HCT116 (cell line): ENCODE data around the gene CBX4. TPM values are rescaled to one million over a fixed set of nuclear protein-coding genes. Genes with fewer than 3 reads are reported as not detected.

ENCODE experiments used
- ATAC-seq: fragments of 200-7000 bp; cut with Tn5 transposase; 2 replicates; pipeline ENCODE4 v1.9.1; 2020; ENCODE audit warnings: mild to moderate bottlenecking, moderate library complexity
- BruUV-seq: library from RNA; stranded (reverse); fragments of 400-500 nt; replicated peaks from 2 replicates; lab custom pipeline; 2021; lab: Mats Ljungman, UMichigan
- CTCF ChIA-PET: fragments of 300-600 bp; sonication (Branson Sonifier 250); formaldehyde crosslinking; loops from one replicate; lab custom pipeline; 2021; ENCODE audit warnings: antibody characterized with exemption; lab: Charles Lee
- POLR2A ChIA-PET: fragments of 300-600, 350-600 bp; sonication (Branson Sonifier 250); formaldehyde crosslinking; loops from one replicate; lab custom pipeline; 2021; ENCODE audit warnings: antibody characterized with exemption; lab: Charles Lee
- RAD21 ChIA-PET, 2 experiments: fragments of 300-600 bp; sonication (Branson Sonifier 250); formaldehyde crosslinking; loops; one replicate each; lab custom pipeline; 2023; ENCODE audit warnings: low total read pairs in 2 of 2; ENCODE audit not compliant: uncharacterized antibody in 2 of 2, unreplicated experiment in 2 of 2, low non-redundant PET in 1 of 2; lab: Charles Lee
- DNase-seq: peaks from one replicate; pipeline ENCODE4 v3.0.0-alpha.2; 2010; ENCODE audit warnings: low read depth, low spot score
- H2AFZ ChIP-seq: fragments of 200-600 bp; shearing (Covaris generic), sonication (generic); 2 replicates; pipeline ENCODE4 v1.6.1; 2017; ENCODE audit warnings: low read depth, mixed run types, mixed read lengths, antibody characterized with exemption, low read length; ENCODE audit not compliant: poor library complexity, severe bottlenecking
- H3K27ac ChIP-seq: 2 replicates; pipeline ENCODE4 v1.5.1; 2012; ENCODE audit warnings: low read depth, low read length
- H3K27me3 ChIP-seq: fragments of 200-600 bp; sonication (generic); 2 replicates; pipeline ENCODE4 v1.6.1; 2016; ENCODE audit warnings: mixed run types, low read length, mixed read lengths; ENCODE audit not compliant: insufficient read depth
- H3K36me3 ChIP-seq, 2 experiments: fragments of 200-500 bp in 1 of 2; fragments of 200-600 bp in 1 of 2; sonication (Bioruptor generic) in 1 of 2; sonication (generic) in 1 of 2; 2 replicates each; pipeline versions ENCODE4 v1.5.1 to v1.6.1; 2014 to 2016; ENCODE audit warnings: low read length in 2 of 2, inconsistent platforms in 1 of 2, mixed read lengths in 1 of 2, mixed run types in 1 of 2; ENCODE audit not compliant: insufficient read depth in 2 of 2, control insufficient read depth in 1 of 2
- H3K4me1 ChIP-seq, 2 experiments: fragments of 200-600 bp in 1 of 2; sonication (generic) in 1 of 2; 2 replicates each; pipeline versions ENCODE4 v1.5.1 to v1.6.1; 2012 to 2017; ENCODE audit warnings: low read length in 2 of 2, inconsistent platforms in 1 of 2, mild to moderate bottlenecking in 1 of 2, mixed read lengths in 1 of 2, mixed run types in 1 of 2, moderate library complexity in 1 of 2; ENCODE audit not compliant: insufficient read depth in 2 of 2, control insufficient read depth in 1 of 2
- H3K4me2 ChIP-seq: fragments of 200-600 bp; sonication (generic); 2 replicates; pipeline ENCODE4 v1.6.1; 2017; ENCODE audit warnings: mixed run types, low read length, mixed read lengths
- H3K4me3 ChIP-seq, 2 experiments: fragments of 200-600 bp in 1 of 2; sonication (generic) in 1 of 2; replicated peaks in 1 of 2; 2 replicates each; pipeline ENCODE4 v1.5.1; 2011 to 2016; ENCODE audit warnings: low read length in 2 of 2, control low read depth in 1 of 2, low read depth in 1 of 2, mild to moderate bottlenecking in 1 of 2, mixed read lengths in 1 of 2, mixed run types in 1 of 2
- H3K79me2 ChIP-seq: fragments of 200-600 bp; sonication (generic); 2 replicates; pipeline ENCODE4 v1.6.1; 2017; ENCODE audit warnings: mild to moderate bottlenecking, mixed run types, low read length, moderate library complexity, mixed read lengths; ENCODE audit not compliant: insufficient read depth
- H3K9ac ChIP-seq: fragments of 200-600 bp; sonication (generic); 2 replicates; pipeline ENCODE4 v1.6.1; 2016; ENCODE audit warnings: low read length, mixed read lengths
- H3K9me2 ChIP-seq: fragments of 200-600 bp; sonication (generic), shearing (Covaris generic); 2 replicates; pipeline ENCODE4 v1.6.1; 2017; ENCODE audit warnings: mixed run types, mild to moderate bottlenecking, moderate library complexity; ENCODE audit not compliant: insufficient read depth
- H3K9me3 ChIP-seq, 2 experiments: fragments of 200-500 bp in 1 of 2; fragments of 200-600 bp in 1 of 2; sonication (Bioruptor generic) in 1 of 2; sonication (generic) in 1 of 2; 2 replicates each; pipeline ENCODE4 v1.6.1; 2014 to 2017; ENCODE audit warnings: low read length in 2 of 2, mixed read lengths in 2 of 2, inconsistent platforms in 1 of 2, low read depth in 1 of 2, mild to moderate bottlenecking in 1 of 2, mixed run types in 1 of 2, moderate library complexity in 1 of 2; ENCODE audit not compliant: control insufficient read depth in 1 of 2, insufficient read depth in 1 of 2
- H4K20me1 ChIP-seq: fragments of 200-600 bp; sonication (generic), shearing (Covaris generic); 2 replicates; pipeline ENCODE4 v1.6.1; 2017; ENCODE audit warnings: mixed run types, mild to moderate bottlenecking, moderate library complexity; ENCODE audit not compliant: insufficient read depth
- ATF3 ChIP-seq: IDR thresholded peaks from 2 replicates; pipeline ENCODE4 v1.6.1; 2012
- CEBPB ChIP-seq: IDR thresholded peaks from 2 replicates; pipeline ENCODE4 v1.6.1; 2012; ENCODE audit warnings: low read depth
- EGR1 ChIP-seq: IDR thresholded peaks from 2 replicates; pipeline ENCODE4 v1.6.1; 2012; ENCODE audit warnings: low read depth
- ELF1 ChIP-seq: IDR thresholded peaks from 2 replicates; pipeline ENCODE4 v1.6.1; 2012; ENCODE audit warnings: low read depth, borderline replicate concordance
- EZH2 ChIP-seq: fragments of 200-600 bp; sonication (generic); IDR thresholded peaks from 2 replicates; pipeline ENCODE4 v1.6.1; 2017; ENCODE audit warnings: antibody characterized with exemption, mixed run types
- FOSL1 ChIP-seq: IDR thresholded peaks from 2 replicates; pipeline ENCODE4 v1.6.1; 2012; ENCODE audit warnings: low read depth
- JUND ChIP-seq: IDR thresholded peaks from 2 replicates; pipeline ENCODE4 v1.6.1; 2012
- POLR2A ChIP-seq: IDR thresholded peaks from 2 replicates; pipeline ENCODE4 v1.7.0; 2011; ENCODE audit warnings: borderline replicate concordance; ENCODE audit not compliant: insufficient read depth, insufficient read length; ENCODE audit errors: extremely low read depth
- POLR2AphosphoS5 ChIP-seq: IDR thresholded peaks from 2 replicates; pipeline ENCODE4 v1.6.1; 2011; ENCODE audit warnings: mild to moderate bottlenecking, low read depth, low read length, moderate library complexity
- RAD21 ChIP-seq: IDR thresholded peaks from 2 replicates; pipeline ENCODE4 v1.6.1; 2012; ENCODE audit warnings: low read depth, mild to moderate bottlenecking
- REST ChIP-seq: IDR thresholded peaks from 2 replicates; pipeline ENCODE4 v1.6.1; 2012; ENCODE audit warnings: low read depth
- SIN3A ChIP-seq: IDR thresholded peaks from 2 replicates; pipeline ENCODE4 v1.6.1; 2012; ENCODE audit warnings: low read depth
- SP1 ChIP-seq: IDR thresholded peaks from 2 replicates; pipeline ENCODE4 v1.6.1; 2012; ENCODE audit warnings: low read depth
- SRF ChIP-seq: IDR thresholded peaks from 2 replicates; pipeline ENCODE4 v1.6.1; 2012; ENCODE audit warnings: low read depth
- TCF7L2 ChIP-seq: IDR thresholded peaks from 2 replicates; pipeline ENCODE4 v1.7.0; 2011; ENCODE audit warnings: borderline replicate concordance, inconsistent platforms; ENCODE audit not compliant: insufficient read depth, insufficient read length; ENCODE audit errors: extremely low read depth
- YY1 ChIP-seq: IDR thresholded peaks from 2 replicates; pipeline ENCODE4 v1.6.1; 2011; ENCODE audit warnings: low read length, low read depth, moderate library complexity, mild to moderate bottlenecking; ENCODE audit not compliant: insufficient replicate concordance; ENCODE audit errors: extremely low read depth
- ZBTB33 ChIP-seq: IDR thresholded peaks from 2 replicates; pipeline ENCODE4 v1.6.1; 2011; ENCODE audit warnings: mild to moderate bottlenecking, low read length, moderate library complexity; ENCODE audit not compliant: insufficient replicate concordance; ENCODE audit errors: extremely low read depth
- ZFX ChIP-seq: fragments of 450-650 bp; IDR thresholded peaks from 2 replicates; pipeline ENCODE4 v1.6.1; 2017
- ZNF274 ChIP-seq: fragments of 200-500 bp; sonication (Bioruptor generic); IDR thresholded peaks from 2 replicates; pipeline ENCODE4 v1.6.1; 2014; ENCODE audit warnings: mild to moderate bottlenecking, low read depth, low read length, inconsistent platforms
- intact Hi-C: fragments of 100-400 bp; cut with micrococcal nuclease; formaldehyde crosslinking; loops from 2 replicates; pipeline ENCODE4 v1.10.0; 2022
- total RNA-seq: library from RNA; stranded (reverse); gene quantifications from one replicate; pipeline ENCODE4 v1.2.1, GENCODE V29; 2021; ENCODE audit not compliant: unreplicated experiment

The CBX4 gene
- total RNA-seq, 1 experiment from 2014 or later, result 60.9 TPM

GRCh38 chr17:79784353-79785016 lies 54.8 kb downstream of the CBX4 start:
- Histone ChIP-seq H3K36me3 (peaks cover 18 to 22% of the 10 kb centered on the region in 2 experiments; a peak in 3 of 4 replicates), H2AFZ (no peak overlapping the region), H3K9me3 (no peaks in the 10 kb centered on the region), H3K4me3 (no peak overlapping the region), H4K20me1 (no peaks in the 10 kb centered on the region), H3K4me1 (peaks cover under 1 to 13% of the 10 kb centered on the region in 2 experiments; a peak in 3 of 4 replicates), H3K27ac (no peak overlapping the region), H3K27me3 (no peaks in the 10 kb centered on the region), H3K79me2 (peaks cover 5% of the 10 kb centered on the region; the same call in 1 of the 2 replicates), H3K9ac (no peak overlapping the region), H3K9me2 (no peaks in the 10 kb centered on the region), H3K4me2 (no peak overlapping the region)
- ChIA-PET POLR2A (no interaction called here), RAD21 (no interaction called here), CTCF (no interaction called here)
- DNase-seq (no peak), ATAC-seq (no peak)
- TF ChIP-seq ATF3 (no peak), SIN3A (no peak), ZBTB33 (no peak), TCF7L2 (no peak), FOSL1 (no peak), EZH2 (no peak), EGR1 (no peak), SP1 (no peak), REST (no peak), ZNF274 (no peak), CEBPB (no peak), POLR2A (no peak), ELF1 (no peak), SRF (no peak), RAD21 (no peak), YY1 (no peak), ZFX (no peak), POLR2AphosphoS5 (no peak), JUND (no peak)
- intact Hi-C loops, result loop anchor here (5.0 kb wide), 1 partner anchor 188 kb away; no protein-coding TSS in a partner anchor
- BruUV-seq, result no TSS peak
